Right cardiac atrium (tissue), 5 donors: ENCODE measurements around the gene MMS19. TPM values are rescaled to one million over a fixed set of nuclear protein-coding genes. Genes with fewer than 3 reads are reported as not detected.
"Not testable (repeated sequence)": the region's sequence is repeated elsewhere in the genome, so short reads cannot be mapped to it uniquely, and the experiment has no call there.

ENCODE experiments used
- ATAC-seq, 2 donors: fragments of 200-7000 bp; cut with Tn5 transposase; one replicate each; pipeline versions ENCODE4 v1.8.0 to v1.9.1; 2020; ENCODE audit warnings: moderate library complexity in 2 of 2, mild to moderate bottlenecking in 1 of 2
- DNase-seq, 3 donors: peaks; one replicate each; pipeline ENCODE4 v3.0.0-alpha.2; 2020
- H3K27ac ChIP-seq: one replicate; pipeline ENCODE4 v1.5.1; 2013; ENCODE audit warnings: mild to moderate bottlenecking, low read length, control low read depth, moderate library complexity
- H3K27me3 ChIP-seq: one replicate; pipeline ENCODE4 v1.6.1; 2013; ENCODE audit not compliant: control insufficient read depth, insufficient read depth
- H3K4me1 ChIP-seq: one replicate; pipeline ENCODE4 v1.6.1; 2013; ENCODE audit warnings: low read length; ENCODE audit not compliant: control insufficient read depth, insufficient read depth
- H3K4me3 ChIP-seq: one replicate; pipeline ENCODE4 v1.5.1; 2013; ENCODE audit warnings: low read length, control low read depth
- H3K9me3 ChIP-seq: one replicate; pipeline ENCODE4 v1.6.1; 2013; ENCODE audit warnings: low read length; ENCODE audit not compliant: control insufficient read depth
- WGBS: extraction: QIAGEN DNeasy Blood & Tissue Kit; methylation state at CpG from one replicate; pipeline ENCODE4 v1.1.7; 2013; 5-methylcytosine and 5-hydroxymethylcytosine counted together
- intact Hi-C, 4 donors: fragments of 100-400 bp; cut with DNase I; formaldehyde crosslinking; loops; one replicate each; pipeline versions ENCODE4 v1.11.0 to v1.14.0; 2022 to 2023
- polyA plus RNA-seq: library from polyadenylated mRNA; stranded (reverse); fragments of 200-250 nt; gene quantifications from one replicate; pipeline ENCODE4 v1.2.3, GENCODE V29; 2013
- total RNA-seq, 4 donors: library from RNA; stranded (reverse); fragmentation: NEBNext Ultra II Directional; extraction: Animal tissue kit (Norgen Biotek cat#: 25700); gene quantifications; one replicate each; pipeline ENCODE4 v1.2.1, GENCODE V29; 2021
- donor health status: healthy with polysubstance abuse.
- donor health status: DM: no; HTN: yes; CAD: no.
- donor health status: DM: no; HTN: no; CAD: no.
- donor health status: DM: no; HTN: yes; CAD: no; lungs with severe emphysema.
- donor health status: DM: yes; HTN: yes; CAD: no.

MMS19 gene
- total and polyA plus RNA-seq, 5 donors, result 32.8 to 40.0 (median 34.7) TPM

DNA sequence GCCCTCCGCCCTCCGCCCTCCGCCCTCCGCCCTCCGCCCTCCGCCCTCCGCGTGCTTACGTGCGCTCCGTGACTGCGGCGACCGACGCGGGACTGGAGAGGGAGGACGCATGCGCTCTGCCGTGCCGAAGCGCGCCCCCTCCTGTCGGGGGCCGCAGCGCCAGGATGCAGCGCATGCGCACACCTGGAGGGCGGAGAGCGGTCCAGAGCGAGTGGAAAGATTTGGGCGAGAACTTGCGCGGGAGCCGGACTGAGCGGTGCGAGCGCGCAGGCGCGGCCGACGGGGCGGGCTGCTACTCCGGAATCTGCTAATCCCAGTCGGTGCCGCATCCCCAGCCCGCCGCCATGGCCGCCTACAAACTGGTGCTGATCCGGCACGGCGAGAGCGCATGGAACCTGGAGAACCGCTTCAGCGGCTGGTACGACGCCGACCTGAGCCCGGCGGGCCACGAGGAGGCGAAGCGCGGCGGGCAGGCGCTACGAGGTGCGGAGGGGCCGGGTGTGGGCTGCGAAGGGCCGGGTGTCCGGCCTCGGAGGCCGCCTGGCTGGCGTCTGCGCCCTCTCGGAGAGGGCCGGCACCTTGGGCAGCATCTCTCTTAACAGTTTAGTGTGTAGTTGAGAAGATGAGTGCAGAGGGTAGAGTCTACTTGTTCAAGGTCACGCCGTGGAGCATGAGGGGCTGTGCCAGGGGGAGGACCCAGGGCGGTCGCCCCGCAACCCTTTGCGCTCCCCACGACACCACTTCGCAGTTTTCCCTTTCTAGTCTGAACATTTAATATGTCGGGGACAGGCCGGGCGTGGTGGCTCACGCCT, 72.1 kb downstream of the MMS19 start, which contains the start of gene PGAM1:
PGAM1 (plus strand) TSS at position 228 of the 812 bp plus-strand sequence; CDS start at position 345, 117 bp downstream.
- WGBS, result under 1% methylated on average over 83 of the region's 90 CpGs
- Histone ChIP-seq H3K4me3 (peak within 1 kb of the TSS; percentile 86), H3K4me1 (peaks cover 6% of the 10 kb centered on the region), H3K27me3 (no peaks in the 10 kb centered on the region), H3K9me3 (no peaks in the 10 kb centered on the region), H3K27ac (peak within 1 kb of the TSS; percentile 90)
- ATAC-seq (peak; percentile 97), DNase-seq (peak; percentile 95 to 99 (median 98))
- intact Hi-C loops, result no loop called here

DNA sequence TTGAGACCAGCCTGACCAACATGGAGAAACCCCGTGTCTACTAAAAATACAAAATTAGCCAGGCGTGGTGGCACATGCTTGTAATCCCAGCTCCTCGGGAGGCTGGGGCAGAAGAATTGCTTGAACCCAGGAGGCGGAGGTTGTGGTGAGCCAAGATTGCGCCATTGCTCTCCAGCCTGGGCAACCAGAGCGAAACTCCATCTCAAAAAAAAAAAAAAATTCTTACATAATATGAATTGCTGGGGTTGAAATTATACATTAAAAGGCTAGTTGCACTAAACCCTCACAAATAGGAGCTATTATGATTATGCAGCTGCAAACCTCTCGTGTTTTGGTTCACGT, 74.5 kb downstream of the MMS19 start:
- H3K9me3 ChIP-seq, H3K27me3 ChIP-seq, H3K4me3 ChIP-seq, ATAC-seq, intact Hi-C loops, DNase-seq, H3K4me1 ChIP-seq, H3K27ac ChIP-seq: not testable (repeated sequence)
- 74% methylated on average over 8 of the region's 8 CpGs for WGBS

DNA sequence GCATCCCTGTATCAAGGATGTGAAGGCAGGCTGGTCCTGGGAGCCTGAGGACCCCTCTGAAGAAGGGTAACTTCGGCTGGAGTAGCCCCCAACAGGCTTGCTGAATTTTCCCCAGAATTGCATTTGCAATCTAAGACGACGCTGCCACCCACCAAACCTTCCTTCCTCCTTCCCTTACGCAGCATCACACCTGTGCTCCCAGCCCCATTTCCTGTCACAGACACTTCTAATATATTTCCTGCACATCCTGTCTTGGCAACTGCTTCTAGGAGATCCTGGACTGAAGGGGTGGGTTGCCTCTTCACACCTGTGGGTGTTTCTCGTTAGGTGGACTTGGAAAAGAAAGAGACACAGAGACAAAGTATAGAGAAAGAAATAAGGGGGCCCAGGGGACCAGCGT, 81.7 kb downstream of the MMS19 start:
- 69% methylated on average over 6 of the region's 6 CpGs for WGBS
- H3K4me1 ChIP-seq, result no peaks in the 10 kb centered on the region
- no peak overlapping the region for H3K4me3 ChIP-seq
- DNase-seq (no peak), ATAC-seq (no peak)
- intact Hi-C loops, result no loop called here
- no peaks in the 10 kb centered on the region for H3K9me3 ChIP-seq
- H3K27me3 ChIP-seq, result no peaks in the 10 kb centered on the region
- no peak overlapping the region for H3K27ac ChIP-seq

DNA sequence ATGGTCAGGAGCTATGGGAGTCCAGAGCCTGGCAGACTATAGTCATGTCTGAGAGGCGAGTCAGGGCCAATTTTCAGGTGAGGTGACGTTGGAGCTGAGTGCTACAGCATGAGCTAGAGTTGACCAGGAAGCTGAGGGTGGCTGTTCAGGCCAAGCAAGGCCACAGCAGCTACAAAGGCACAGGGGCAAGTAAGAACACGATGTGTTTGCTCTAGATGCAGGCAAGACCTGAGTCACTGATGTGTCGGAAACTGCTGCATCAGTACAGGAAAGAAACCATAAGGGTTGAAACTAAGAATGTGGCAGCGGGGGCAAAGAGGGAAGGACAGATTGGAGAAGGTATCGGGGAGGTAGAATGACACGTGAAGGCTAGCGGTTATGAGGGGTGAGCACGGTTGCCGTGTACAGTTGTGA, 85.3 kb downstream of the MMS19 start:
- H3K27ac ChIP-seq, result no peak overlapping the region
- WGBS, result 90% methylated on average over 10 of the region's 10 CpGs
- no peaks in the 10 kb centered on the region for H3K27me3 ChIP-seq
- no peaks in the 10 kb centered on the region for H3K9me3 ChIP-seq
- H3K4me1 ChIP-seq, result no peaks in the 10 kb centered on the region
- intact Hi-C loops, result no loop called here
- DNase-seq (no peak), ATAC-seq (no peak)
- no peak overlapping the region for H3K4me3 ChIP-seq

DNA sequence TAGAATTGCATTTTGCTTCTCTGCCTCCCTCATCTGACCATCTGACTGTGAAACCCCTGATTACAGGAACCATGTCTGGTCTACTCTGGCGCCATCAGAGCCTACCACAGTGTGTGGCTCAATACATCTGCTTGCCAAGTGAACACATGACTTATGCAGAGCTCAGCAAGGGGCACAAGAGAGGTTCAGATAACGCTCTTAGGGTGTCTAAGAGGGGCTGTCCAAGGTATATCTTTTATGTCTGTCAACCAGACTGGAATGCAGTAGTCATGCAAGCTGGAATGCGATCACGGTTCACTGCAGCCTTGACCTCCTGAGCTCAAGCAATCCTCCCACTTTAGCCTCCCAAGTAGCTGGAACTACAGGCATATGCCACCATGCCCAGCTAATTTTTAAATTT, 86.8 kb downstream of the MMS19 start:
- no peaks in the 10 kb centered on the region for H3K4me1 ChIP-seq
- DNase-seq (no peak), ATAC-seq (no peak)
- H3K27me3 ChIP-seq, result no peaks in the 10 kb centered on the region
- H3K27ac ChIP-seq, result no peak overlapping the region
- H3K9me3 ChIP-seq, result no peaks in the 10 kb centered on the region
- H3K4me3 ChIP-seq, result no peak overlapping the region
- 52% methylated on average over 4 of the region's 4 CpGs for WGBS
- intact Hi-C loops, result no loop called here

DNA sequence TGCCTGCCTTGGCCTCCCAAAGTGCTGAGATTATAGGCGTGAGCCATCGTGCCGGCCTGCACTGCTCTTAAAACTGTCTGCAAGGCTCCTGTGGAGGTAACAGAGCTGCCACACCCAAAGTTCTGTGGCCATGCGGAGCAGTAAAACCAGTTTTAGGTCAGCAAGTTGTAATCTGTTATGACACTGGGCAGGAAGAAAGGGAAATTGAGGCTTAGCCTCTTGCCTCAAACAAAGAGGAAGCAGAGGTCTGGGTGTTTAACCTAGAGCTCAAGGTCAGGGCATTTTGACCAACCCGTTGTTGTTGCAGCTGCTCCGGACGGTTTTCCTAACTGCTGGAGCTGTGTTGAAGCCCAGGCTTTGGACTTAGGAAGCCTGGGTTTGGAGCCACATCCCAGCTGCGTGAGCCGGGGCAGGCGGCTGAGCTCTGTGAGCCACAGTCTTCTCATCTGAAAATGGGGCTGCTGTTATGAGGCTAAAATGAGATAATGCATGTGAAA, 89.7 kb downstream of the MMS19 start:
- DNase-seq, result no peak
- Histone ChIP-seq H3K9me3 (no peaks in the 10 kb centered on the region), H3K4me1 (no peaks in the 10 kb centered on the region), H3K27me3 (no peaks in the 10 kb centered on the region), H3K27ac (no peak overlapping the region), H3K4me3 (no peak overlapping the region)
- 78% methylated on average over 10 of the region's 10 CpGs for WGBS
- no peak for ATAC-seq
- intact Hi-C loops, result loop anchor here in 1 of 4 donors (10.0 kb wide), 1 partner anchor 206 kb away; no protein-coding TSS in a partner anchor

Other genes starting within 250 kb of the MMS19 start
- gene ARHGAP19, start 205.8 kb downstream of the MMS19 start, total RNA-seq, result 1 to 10 TPM; 3.6 to 6.3 (median 5.3) TPM
- gene ARHGAP19, start 205.8 kb downstream of the MMS19 start, polyA plus RNA-seq, result 2.4 TPM
- 1 to 10 TPM; 1.6 to 6.6 (median 6.1) TPM for gene FRAT1, start 179.2 kb downstream of the MMS19 start, total RNA-seq
- 2.7 TPM for gene FRAT1, start 179.2 kb downstream of the MMS19 start, polyA plus RNA-seq
- gene FRAT2, start 163.7 kb downstream of the MMS19 start, total RNA-seq, result 1 to 10 TPM; 5.0 to 7.6 (median 7.5) TPM
- gene FRAT2, start 163.7 kb downstream of the MMS19 start, polyA plus RNA-seq, result 3.4 TPM
- 10 to 100 TPM; 10.8 to 21.2 (median 14.2) TPM for gene RRP12, start 97.1 kb downstream of the MMS19 start, total RNA-seq
- gene RRP12, start 97.1 kb downstream of the MMS19 start, polyA plus RNA-seq, result 18.4 TPM
- 100 to 1,000 TPM; 245 to 330 (median 314) TPM for gene PGAM1, start 72.2 kb downstream of the MMS19 start, total RNA-seq
- 204 TPM for gene PGAM1, start 72.2 kb downstream of the MMS19 start, polyA plus RNA-seq
- 10 to 100 TPM; 19.8 to 22.1 (median 21.1) TPM for gene EXOSC1, start 52.4 kb downstream of the MMS19 start, total RNA-seq
- 35.2 TPM for gene EXOSC1, start 52.4 kb downstream of the MMS19 start, polyA plus RNA-seq
- gene ZDHHC16, start 52.2 kb downstream of the MMS19 start, total RNA-seq, result 10 to 100 TPM; 18.9 to 28.6 (median 23.8) TPM
- 23.4 TPM for gene ZDHHC16, start 52.2 kb downstream of the MMS19 start, polyA plus RNA-seq
- 10 to 100 TPM; 24.8 to 27.6 (median 25.8) TPM for gene UBTD1, start 502 bp upstream of the MMS19 start, total RNA-seq
- 42.1 TPM for gene UBTD1, start 502 bp upstream of the MMS19 start, polyA plus RNA-seq
- gene ANKRD2, start 74.4 kb upstream of the MMS19 start, total RNA-seq, result 10 to 100 TPM in 3 of 4 donors, 1 to 10 TPM in 1; 9.9 to 19.3 (median 17.8) TPM
- 67.6 TPM for gene ANKRD2, start 74.4 kb upstream of the MMS19 start, polyA plus RNA-seq
- gene HOGA1, start 86.0 kb upstream of the MMS19 start, total RNA-seq, result 10 to 100 TPM in 3 of 4 donors, 1 to 10 TPM in 1; 4.4 to 13.4 (median 11.7) TPM
- gene HOGA1, start 86.0 kb upstream of the MMS19 start, polyA plus RNA-seq, result 15.0 TPM
- gene C10orf62, start 91.3 kb upstream of the MMS19 start, total RNA-seq, result under 1 TPM in 3 of 4 donors, not detected in 1; 0.25 to 0.76 (median 0.31) TPM
- 0.20 TPM for gene C10orf62, start 91.3 kb upstream of the MMS19 start, polyA plus RNA-seq
- gene MORN4, start 135.1 kb upstream of the MMS19 start, total RNA-seq, result 10 to 100 TPM; 10.1 to 11.7 (median 11.0) TPM
- gene MORN4, start 135.1 kb upstream of the MMS19 start, polyA plus RNA-seq, result 23.3 TPM
- 10 to 100 TPM; 11.7 to 14.7 (median 12.5) TPM for gene PI4K2A, start 142.2 kb upstream of the MMS19 start, total RNA-seq
- gene PI4K2A, start 142.2 kb upstream of the MMS19 start, polyA plus RNA-seq, result 9.3 TPM
- gene AVPI1, start 188.8 kb upstream of the MMS19 start, total RNA-seq, result 10 to 100 TPM; 12.2 to 23.1 (median 15.7) TPM
- gene AVPI1, start 188.8 kb upstream of the MMS19 start, polyA plus RNA-seq, result 15.4 TPM
- 10 to 100 TPM; 17.3 to 27.8 (median 21.6) TPM for gene MARVELD1, start 215.3 kb upstream of the MMS19 start, total RNA-seq
- gene MARVELD1, start 215.3 kb upstream of the MMS19 start, polyA plus RNA-seq, result 10.6 TPM
- 10 to 100 TPM; 14.8 to 20.6 (median 17.7) TPM for gene ZFYVE27, start 238.7 kb upstream of the MMS19 start, total RNA-seq
- 16.0 TPM for gene ZFYVE27, start 238.7 kb upstream of the MMS19 start, polyA plus RNA-seq